Stomach (tissue), 4 donors: ENCODE results near the gene PBX3.

Experiments
- POLR2AphosphoS5 ChIP-seq, 3 donors: sonication (generic); formaldehyde crosslinking; IDR thresholded peaks; one replicate each; pipeline ENCODE4 v1.6.1; 2016; ENCODE audit warnings: antibody characterized with exemption in 3 of 3
- TF ChIP-seq, protein P1 (sequence below), 7 experiments: fragments of 450-650 bp in 4 of 7; fragments of 200-600 bp in 3 of 7; sonication (generic) in 3 of 7; IDR thresholded peaks; one replicate each; pipeline ENCODE4 v1.5.1; 2016 to 2019; ENCODE audit warnings: antibody characterized with exemption in 7 of 7, control low read depth in 2 of 7, mild to moderate bottlenecking in 1 of 7

DNA sequence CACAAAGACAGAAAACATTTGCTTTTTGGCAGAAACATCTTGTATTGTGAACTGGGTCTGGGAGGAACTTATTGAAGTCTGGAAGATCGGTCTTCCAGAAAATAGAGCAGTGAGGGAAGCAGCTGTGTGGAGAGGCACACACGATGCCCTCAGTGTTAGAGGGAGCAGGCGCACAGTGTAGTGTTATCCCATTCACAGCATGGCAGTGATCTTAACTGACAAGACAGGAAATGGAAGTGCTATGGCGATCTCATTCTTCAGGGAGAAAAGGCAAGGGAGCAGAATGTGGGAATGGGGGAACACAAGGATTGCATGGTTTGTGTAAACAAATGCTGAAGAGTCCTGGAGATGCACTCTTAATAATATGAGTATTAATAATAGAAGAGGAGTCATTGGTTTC lies 161.0 kb downstream of the PBX3 start:
- TF ChIP-seq, protein P1, sequence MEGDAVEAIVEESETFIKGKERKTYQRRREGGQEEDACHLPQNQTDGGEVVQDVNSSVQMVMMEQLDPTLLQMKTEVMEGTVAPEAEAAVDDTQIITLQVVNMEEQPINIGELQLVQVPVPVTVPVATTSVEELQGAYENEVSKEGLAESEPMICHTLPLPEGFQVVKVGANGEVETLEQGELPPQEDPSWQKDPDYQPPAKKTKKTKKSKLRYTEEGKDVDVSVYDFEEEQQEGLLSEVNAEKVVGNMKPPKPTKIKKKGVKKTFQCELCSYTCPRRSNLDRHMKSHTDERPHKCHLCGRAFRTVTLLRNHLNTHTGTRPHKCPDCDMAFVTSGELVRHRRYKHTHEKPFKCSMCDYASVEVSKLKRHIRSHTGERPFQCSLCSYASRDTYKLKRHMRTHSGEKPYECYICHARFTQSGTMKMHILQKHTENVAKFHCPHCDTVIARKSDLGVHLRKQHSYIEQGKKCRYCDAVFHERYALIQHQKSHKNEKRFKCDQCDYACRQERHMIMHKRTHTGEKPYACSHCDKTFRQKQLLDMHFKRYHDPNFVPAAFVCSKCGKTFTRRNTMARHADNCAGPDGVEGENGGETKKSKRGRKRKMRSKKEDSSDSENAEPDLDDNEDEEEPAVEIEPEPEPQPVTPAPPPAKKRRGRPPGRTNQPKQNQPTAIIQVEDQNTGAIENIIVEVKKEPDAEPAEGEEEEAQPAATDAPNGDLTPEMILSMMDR (IDR thresholded peaks at IDR 0.05): no peak
- TF ChIP-seq POLR2AphosphoS5 (IDR thresholded peaks at IDR 0.05): no peak
